MM.1S (cell line): ENCODE results near the gene FAU.

ENCODE experiments used
- CTCF ChIP-seq: fragments of 300-600 bp; sonication (generic); IDR thresholded peaks from 2 replicates; pipeline ENCODE4 v1.5.1; 2016; ENCODE audit warnings: antibody characterized with exemption, low read length, mixed read lengths
- EZH2 ChIP-seq: fragments of 300-600 bp; sonication (generic); optimal IDR thresholded peaks from 2 replicates; pipeline ENCODE3; 2017; ENCODE audit warnings: low read depth, mild to moderate bottlenecking, antibody characterized with exemption, low read length, mixed read lengths
- EZH2phosphoT487 ChIP-seq: fragments of 300-600 bp; sonication (generic); IDR thresholded peaks from 2 replicates; pipeline ENCODE4 v1.6.1; 2018; ENCODE audit warnings: antibody characterized with exemption, low read length

DNA sequence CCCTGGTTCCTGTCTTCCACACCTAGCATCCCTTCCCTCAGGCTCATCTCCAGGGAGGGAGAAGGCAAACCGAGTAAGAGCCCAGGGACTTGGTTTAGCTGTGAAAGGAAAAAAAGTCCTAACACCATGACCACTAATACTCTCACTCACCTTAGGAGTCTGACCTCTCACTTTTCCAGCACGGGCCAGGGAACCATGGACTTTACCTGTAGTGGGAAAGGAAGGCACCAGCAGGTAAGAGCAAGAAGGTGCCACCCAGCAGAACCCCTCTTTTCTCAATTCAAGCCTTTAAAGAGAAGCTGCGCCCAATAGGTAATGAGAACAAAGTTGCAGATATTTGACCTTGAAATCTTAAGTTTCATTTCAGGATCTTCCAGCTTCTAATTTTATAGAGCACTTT lies 1.1 kb downstream of the FAU start:
- no peak for TF ChIP-seq CTCF
- TF ChIP-seq EZH2 = no peak
- no peak for TF ChIP-seq EZH2phosphoT487
